Activated CD4-positive, CD25-positive, alpha-beta regulatory T cell treated with anti-CD3 and anti-CD28 coated beads, Interleukin-2, amount 50 U/mL, for 16 hours (primary cell): ENCODE measurements around the gene NTRK3.

ENCODE experiments used
- DNase-seq: peaks from one replicate; pipeline ENCODE4 v3.0.0-alpha.2; 2020; ENCODE audit warnings: low read depth, low spot score

NTRK3 gene

GRCh38 chr15:88256279-88257230 is at the start of gene NTRK3:
Gene NTRK3 (minus strand): TSS chr15:88256739. CDS start chr15:88256153, 586 bp downstream.
- no peak for DNase-seq

- DNase-seq, result no peak
These were observed 46.9 kb upstream of the NTRK3 start for GRCh38 chr15:88303395-88303794.

GRCh38 chr15:88302373-88302772 is 45.8 kb upstream of the NTRK3 start:
- DNase-seq, result no peak

- no peak for DNase-seq
These were observed 44.8 kb upstream of the NTRK3 start for GRCh38 chr15:88301311-88301710.

GRCh38 chr15:88300861-88301260 is 44.3 kb upstream of the NTRK3 start:
- no peak for DNase-seq

- no peak for DNase-seq
These were observed 43.5 kb upstream of the NTRK3 start for GRCh38 chr15:88300089-88300488.

GRCh38 chr15:88299497-88299896 is 43.0 kb upstream of the NTRK3 start:
- DNase-seq, result no peak

- DNase-seq, result no peak
These were observed 32.1 kb upstream of the NTRK3 start for GRCh38 chr15:88288661-88289060.

- DNase-seq, result no peak
These were observed 31.7 kb upstream of the NTRK3 start for GRCh38 chr15:88288206-88288605.

GRCh38 chr15:88284318-88284998 is 27.9 kb upstream of the NTRK3 start:
- DNase-seq, result no peak

- DNase-seq, result no peak
These were observed 26.1 kb upstream of the NTRK3 start for GRCh38 chr15:88282614-88283013.

- no peak for DNase-seq
These were observed 20.4 kb upstream of the NTRK3 start for GRCh38 chr15:88276821-88277410.

GRCh38 chr15:88275804-88276203 is 19.3 kb upstream of the NTRK3 start:
- no peak for DNase-seq

GRCh38 chr15:88274553-88275460 is 18.3 kb upstream of the NTRK3 start:
- no peak for DNase-seq

GRCh38 chr15:88272421-88272820 is 15.9 kb upstream of the NTRK3 start:
- no peak for DNase-seq

GRCh38 chr15:88269356-88270062 is 13.0 kb upstream of the NTRK3 start:
- no peak for DNase-seq

GRCh38 chr15:88267720-88268119 is 11.2 kb upstream of the NTRK3 start:
- DNase-seq, result no peak

GRCh38 chr15:88266170-88266569 is 9.6 kb upstream of the NTRK3 start:
- DNase-seq, result no peak

GRCh38 chr15:88264622-88265021 is 8.1 kb upstream of the NTRK3 start:
- no peak for DNase-seq

- no peak for DNase-seq
These were observed 5.5 kb upstream of the NTRK3 start for GRCh38 chr15:88262064-88262463.
